NCI-H187 treated with DMSO at 0.1 percent for 48 hours (cell line): Measurements from ENCODE around the gene NKAIN2.

Experiments
- DNase-seq: peaks from one replicate; lab custom pipeline; 2025; lab: John Stamatoyannopoulos, UW

The NKAIN2 gene

GRCh38 chr6:124029567-124029966, 225.9 kb downstream of the NKAIN2 start:
- DNase-seq = no peak

GRCh38 chr6:124033501-124033900, 229.8 kb downstream of the NKAIN2 start:
- no peak for DNase-seq

DNA sequence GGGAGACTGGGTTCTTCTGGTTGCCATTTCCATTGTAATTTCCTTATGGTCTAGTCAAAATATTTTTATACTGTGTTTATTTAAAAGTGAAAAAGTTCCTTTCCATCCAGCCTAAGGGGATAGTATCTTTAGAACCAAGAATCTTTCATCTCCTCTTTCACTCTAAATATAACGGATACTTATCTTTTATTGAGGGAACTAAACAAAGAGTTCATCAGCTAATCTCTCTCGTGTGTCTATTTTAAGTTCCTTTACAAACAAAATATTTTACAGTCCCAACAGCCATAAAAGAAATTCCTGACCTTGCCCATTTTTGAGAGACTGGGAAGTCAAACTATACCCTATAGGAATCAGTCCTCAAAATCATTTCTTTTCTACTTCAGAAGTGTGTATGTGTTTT, 232.7 kb downstream of the NKAIN2 start:
- no peak for DNase-seq

- no peak for DNase-seq
Observed at GRCh38 chr6:124040655-124041054, 237.0 kb downstream of the NKAIN2 start.

GRCh38 chr6:124052120-124052519, 248.5 kb downstream of the NKAIN2 start:
- no peak for DNase-seq

DNA sequence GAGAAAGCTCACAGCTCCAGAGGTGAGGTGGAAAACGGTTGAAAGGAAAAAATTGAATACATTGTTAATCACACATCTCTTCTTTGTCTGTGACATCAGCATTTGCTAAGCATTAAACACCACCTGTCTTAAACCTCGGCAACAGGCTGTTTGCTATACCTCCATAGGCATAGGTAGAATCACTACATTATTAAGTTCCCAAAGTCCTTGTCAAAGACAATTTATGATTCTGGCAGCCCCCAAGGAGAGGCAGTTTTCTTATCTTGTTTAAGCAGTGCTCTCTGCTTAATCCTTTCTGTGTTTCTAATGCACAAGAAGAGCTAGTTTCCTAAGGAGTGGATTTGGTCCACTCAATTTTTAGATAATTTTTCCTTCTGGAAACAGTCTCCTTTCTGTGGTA, 249.7 kb downstream of the NKAIN2 start:
- DNase-seq = no peak

DNA sequence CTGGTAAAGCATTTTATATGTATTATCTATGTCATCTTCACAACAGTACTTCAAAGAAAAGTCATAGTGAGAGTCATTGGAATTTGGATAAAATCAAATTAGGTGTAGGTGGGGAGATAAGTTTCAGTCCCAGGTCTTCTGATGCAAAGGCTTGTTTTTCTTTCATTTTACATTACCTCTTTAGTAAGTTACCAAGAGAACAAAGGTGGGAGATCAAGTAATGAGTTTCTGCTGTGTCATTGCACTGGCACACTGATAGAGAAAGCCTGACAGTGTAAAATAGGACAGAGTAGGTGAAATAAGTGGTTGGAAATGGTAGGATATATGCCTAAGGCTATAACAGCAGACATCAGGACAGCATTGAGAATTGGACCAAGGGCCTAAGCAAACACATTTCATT, 250.4 kb downstream of the NKAIN2 start:
- no peak for DNase-seq

- DNase-seq = no peak
Observed at GRCh38 chr6:124055395-124055794, 251.7 kb downstream of the NKAIN2 start.

- peak; percentile 40 for DNase-seq
Observed at GRCh38 chr6:124055963-124056362, 252.3 kb downstream of the NKAIN2 start.

DNA sequence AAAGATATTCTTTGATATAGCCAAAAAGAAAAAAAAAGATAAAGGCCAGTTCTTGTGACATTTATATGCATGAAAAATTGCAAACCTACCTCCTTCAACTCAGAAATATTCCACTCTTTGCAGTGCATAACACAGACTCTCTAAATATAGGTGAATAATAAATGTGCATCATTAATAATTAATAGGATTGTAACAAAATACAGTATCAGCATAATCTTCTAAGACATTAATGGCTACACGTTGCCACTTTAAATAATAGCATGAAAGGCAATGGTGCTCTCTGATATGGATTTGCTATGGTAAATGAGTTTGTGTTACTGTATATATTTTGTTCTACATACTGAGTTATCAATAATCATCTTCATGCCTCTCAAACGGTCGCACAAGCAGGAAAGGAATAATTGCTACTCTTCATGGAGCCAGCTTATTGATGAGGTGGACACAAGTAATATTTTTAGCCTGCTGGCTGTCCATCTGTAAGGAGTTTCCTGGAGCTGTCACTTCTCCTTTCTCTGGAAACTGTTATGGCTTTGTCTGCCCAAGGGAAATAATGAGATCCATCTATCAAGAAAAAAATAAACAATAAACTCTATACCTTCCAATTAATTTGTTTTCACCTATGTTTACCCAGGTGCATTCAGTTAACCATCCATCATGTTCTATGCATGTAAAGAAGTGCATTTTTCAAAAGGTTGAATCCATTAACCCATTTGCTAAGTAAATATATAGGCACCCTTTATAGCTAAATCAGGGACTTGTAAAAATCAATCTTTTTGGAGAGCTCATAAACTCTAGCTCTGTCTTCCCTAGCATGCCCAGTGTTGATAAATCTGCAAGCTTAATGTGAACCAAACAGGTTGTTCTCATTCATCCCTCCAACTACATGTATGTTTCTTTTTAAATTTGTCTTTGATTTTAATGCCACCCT, 253.0 kb downstream of the NKAIN2 start:
- DNase-seq = peak; percentile 91

DNA sequence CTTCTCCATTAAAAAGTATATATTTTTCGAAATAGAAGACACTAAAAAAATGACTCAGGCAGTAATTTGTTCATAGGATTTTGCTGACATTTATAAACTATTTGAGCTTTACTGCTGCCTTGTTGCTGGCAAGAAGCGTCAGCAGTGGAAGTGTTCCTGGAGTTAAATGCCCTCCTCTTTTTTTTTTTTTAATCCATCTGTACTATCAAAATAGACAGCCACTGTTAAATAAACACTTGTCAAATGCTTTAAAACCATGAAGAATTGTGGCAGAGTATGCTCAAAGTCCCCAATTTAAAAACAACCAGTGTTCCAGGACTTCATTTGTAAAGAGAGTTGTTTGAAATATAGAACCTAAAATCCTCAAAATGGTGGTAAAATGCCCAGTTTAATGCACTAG, 253.8 kb downstream of the NKAIN2 start:
- DNase-seq = no peak

- no peak for DNase-seq
Observed at GRCh38 chr6:124064317-124065113, 260.9 kb downstream of the NKAIN2 start.

DNA sequence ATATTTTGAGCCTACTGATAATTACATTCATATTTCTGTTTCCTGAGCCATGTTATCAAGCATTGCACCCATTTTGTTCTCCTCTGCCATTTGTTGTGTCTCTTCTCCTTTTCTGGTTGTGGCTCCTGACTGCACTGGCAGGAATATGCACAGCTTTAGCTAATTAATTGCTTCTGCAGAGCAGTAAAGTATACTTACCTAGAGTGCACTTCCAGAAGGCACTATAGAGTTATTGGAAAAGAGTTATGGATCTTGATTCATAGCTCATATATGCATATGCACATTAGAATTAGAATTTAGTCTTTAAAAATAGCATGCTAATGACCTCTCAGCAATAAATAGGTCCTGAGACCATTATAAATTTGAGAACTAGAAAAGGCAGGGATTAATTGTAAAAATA, 262.6 kb downstream of the NKAIN2 start:
- no peak for DNase-seq

GRCh38 chr6:124066946-124067552, 263.4 kb downstream of the NKAIN2 start:
- no peak for DNase-seq

- DNase-seq = no peak
Observed at GRCh38 chr6:124069230-124069950, 265.7 kb downstream of the NKAIN2 start.

DNA sequence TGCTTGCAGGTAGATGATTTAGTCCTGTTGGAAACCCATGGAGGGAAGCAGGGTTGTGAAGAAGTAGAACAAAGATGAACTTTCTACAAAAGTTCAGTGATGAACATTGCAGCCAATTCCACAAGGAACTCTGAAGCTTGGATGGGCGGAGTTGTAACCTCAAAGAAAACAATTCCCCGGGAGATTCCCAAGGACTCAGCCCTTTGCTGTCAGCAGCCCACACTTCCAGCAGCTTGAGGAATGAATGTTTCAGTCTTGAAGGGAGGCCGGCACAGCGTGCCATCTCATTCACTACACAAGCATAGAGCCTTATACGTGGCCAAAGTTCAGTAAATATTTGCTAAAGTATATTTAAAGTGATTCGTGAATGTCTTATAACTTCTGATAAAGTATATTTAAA, 269.4 kb downstream of the NKAIN2 start:
- DNase-seq = no peak

DNA sequence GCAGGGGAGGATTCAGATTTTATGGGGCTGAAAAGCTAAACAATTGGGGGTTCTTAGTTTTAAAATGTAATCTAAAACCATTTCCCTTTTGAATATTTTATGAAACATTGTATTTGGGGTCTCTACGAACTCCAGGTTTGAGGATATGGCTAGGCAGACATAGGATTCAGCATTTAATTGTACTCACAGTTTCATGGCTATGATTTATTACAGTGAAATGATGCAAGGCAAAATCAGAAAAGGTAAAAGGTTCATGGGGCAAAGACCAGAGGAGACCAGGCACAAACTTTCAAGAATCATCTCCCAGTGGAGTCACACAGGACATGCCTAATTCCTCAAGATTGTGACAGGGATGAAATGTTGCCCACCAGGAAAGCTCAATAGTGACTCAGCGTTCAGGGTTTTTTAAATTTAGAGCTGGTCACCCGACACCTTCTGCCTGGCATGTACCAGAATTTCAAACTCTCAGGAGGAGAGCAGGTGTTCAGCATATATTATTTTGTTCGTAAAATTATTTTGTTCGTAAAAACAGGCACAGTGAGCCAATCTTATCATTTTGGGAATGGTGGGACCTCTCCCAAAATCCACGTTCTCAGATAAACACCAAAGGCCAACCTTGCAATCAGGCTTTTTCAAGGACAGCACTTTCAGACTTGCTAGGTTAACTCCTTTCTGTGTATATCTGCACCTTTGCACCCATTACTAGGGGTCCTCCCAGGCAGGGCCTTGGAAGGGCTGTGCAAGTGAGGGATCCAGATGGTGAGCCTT, 270.3 kb downstream of the NKAIN2 start:
- no peak for DNase-seq

DNA sequence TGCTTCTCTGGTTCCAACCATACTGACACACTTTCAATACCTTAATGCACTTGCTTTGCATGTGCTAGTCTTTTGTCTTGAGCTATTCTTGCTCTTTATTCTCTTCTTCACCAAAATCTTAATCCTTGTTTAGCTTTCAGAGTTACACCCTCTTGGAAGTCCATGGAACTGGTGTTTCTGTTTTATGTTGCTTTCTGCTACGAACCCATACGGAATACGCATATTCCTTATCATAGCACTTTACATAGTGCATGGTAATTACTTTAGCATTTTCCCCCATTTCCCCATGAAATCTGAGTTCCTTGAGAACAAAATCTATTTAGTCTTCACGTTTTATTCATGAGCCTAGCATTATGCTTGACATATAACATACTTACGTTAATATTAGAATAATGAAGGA, 270.9 kb downstream of the NKAIN2 start:
- DNase-seq = no peak

- no peak for DNase-seq
Observed at GRCh38 chr6:124076336-124077048, 272.8 kb downstream of the NKAIN2 start.

DNA sequence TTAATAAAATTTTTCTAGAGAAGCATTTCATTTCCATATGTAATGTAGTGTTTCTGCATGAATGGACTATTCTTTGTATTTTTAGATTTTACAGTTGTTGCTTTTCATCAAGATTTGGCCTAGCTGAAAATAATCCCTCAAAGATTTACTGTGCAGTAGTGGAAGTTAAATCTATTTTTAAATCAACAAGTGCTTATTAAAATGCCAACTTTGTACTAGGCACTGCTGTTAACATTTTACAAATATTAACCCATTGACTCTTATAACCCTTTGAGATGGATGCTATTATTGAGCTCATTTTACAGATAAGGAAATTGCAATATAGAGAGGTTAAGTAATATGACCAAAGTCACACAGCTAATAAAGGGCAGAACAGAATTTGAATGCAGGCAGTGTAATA, 274.5 kb downstream of the NKAIN2 start:
- no peak for DNase-seq

DNA sequence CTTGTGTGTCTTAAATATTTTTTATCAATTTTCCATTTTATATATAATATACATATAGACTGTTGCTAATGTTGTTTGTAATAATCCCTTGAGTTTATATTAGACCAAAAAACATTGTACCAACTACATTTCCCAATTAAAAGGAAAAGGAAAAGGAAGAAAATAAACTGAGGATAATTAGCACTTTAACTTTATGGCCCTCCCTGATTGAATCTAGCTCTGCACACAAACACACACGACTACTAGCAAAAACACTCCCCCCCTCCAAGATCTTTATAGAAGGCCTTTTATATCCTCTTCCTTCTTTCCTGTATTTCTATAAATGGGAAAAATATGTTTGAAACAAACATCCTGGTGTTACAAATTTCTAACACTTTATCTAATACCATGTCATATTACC, 276.8 kb downstream of the NKAIN2 start:
- no peak for DNase-seq
